Naive thymus-derived CD8-positive, alpha-beta T cell (primary cell): ENCODE data around the gene WDR87. TPM values are rescaled to one million over a fixed set of nuclear protein-coding genes. Genes with fewer than 3 reads are reported as not detected.
"Not testable (repeated sequence)": the region's sequence is repeated elsewhere in the genome, so short reads cannot be mapped to it uniquely, and the experiment has no call there.

Experiments used
- ATAC-seq, 2 donors: fragments of 150-1000 bp; cut with Tn5 transposase in 1 of 2; sonication (Bioruptor Pico), chemical (Tn5 transposase) in 1 of 2; 1 replicate in 1 of 2; 2 replicates in 1 of 2; pipeline ENCODE4 v1.10.0; 2021; ENCODE audit warnings: mild to moderate bottlenecking in 2 of 2, moderate library complexity in 2 of 2
- POLR2A ChIA-PET: fragments of 350-600 bp; sonication (Branson Sonifier 250); formaldehyde crosslinking; loops from one replicate; lab custom pipeline; 2021; ENCODE audit warnings: antibody characterized with exemption; lab: Charles Lee
- DNase-seq, 10 donors: peaks; one replicate each; pipeline versions ENCODE4 v3.0.0 to v3.0.0-alpha.2; 2020 to 2022
- H3K27ac Mint-ChIP-seq, 10 donors: one replicate each; pipeline ENCODE4 v1.8.0; 2020 to 2022; ENCODE audit warnings: mild to moderate bottlenecking in 10 of 10, mixed read lengths in 10 of 10, moderate library complexity in 4 of 10, inconsistent platforms in 1 of 10
- H3K27me3 Mint-ChIP-seq, 5 donors: one replicate each; pipeline ENCODE4 v1.8.0; 2021 to 2022; ENCODE audit warnings: mixed read lengths in 5 of 5
- H3K36me3 Mint-ChIP-seq, 3 donors: one replicate each; pipeline ENCODE4 v1.8.0; 2020 to 2022; ENCODE audit warnings: mixed read lengths in 3 of 3, mild to moderate bottlenecking in 2 of 3, inconsistent platforms in 1 of 3
- H3K4me1 Mint-ChIP-seq, 4 donors: one replicate each; pipeline ENCODE4 v1.8.0; 2021 to 2022; ENCODE audit warnings: mixed read lengths in 4 of 4
- H3K4me3 Mint-ChIP-seq, 10 donors: one replicate each; pipeline ENCODE4 v1.8.0; 2020 to 2022; ENCODE audit warnings: mild to moderate bottlenecking in 10 of 10, mixed read lengths in 10 of 10, moderate library complexity in 6 of 10, inconsistent platforms in 1 of 10
- H3K9me3 Mint-ChIP-seq, 9 donors: one replicate each; pipeline ENCODE4 v1.8.0; 2020 to 2022; ENCODE audit warnings: mixed read lengths in 9 of 9, mild to moderate bottlenecking in 3 of 9, inconsistent platforms in 1 of 9, moderate library complexity in 1 of 9
- polyA plus RNA-seq, 3 donors: library from polyadenylated mRNA; unstranded; fragments of 300-500 nt; fragmentation: Illumina TruSeq; gene quantifications; one replicate each; pipeline ENCODE4 v1.2.3, GENCODE V29; 2021
- total RNA-seq, 8 experiments: library from RNA in 2 of 8; stranded (reverse) in 2 of 8; gene quantifications; one replicate each; pipeline ENCODE4 v1.2.3 and lab custom pipeline; 2021 to 2026

Gene WDR87
- total and polyA plus RNA-seq, 5 experiments from 2014 or later = not detected

GRCh38 chr19:37928527-37929286, 22.3 kb upstream of the WDR87 start:
- ATAC-seq (peak in 1 of 2 donors; percentile 53), DNase-seq (no peak)
- peaks cover 11 to 76% (median 36%) of the 10 kb centered on the region in 4 donors for H3K4me1 Mint-ChIP-seq
- peak overlapping the region in 2 of 10 donors; percentile 30 to 73 for H3K27ac Mint-ChIP-seq
- H3K27me3 Mint-ChIP-seq = no peaks in the 10 kb centered on the region
- H3K36me3 Mint-ChIP-seq = peaks cover under 1 to 17% (median 16%) of the 10 kb centered on the region in 3 donors
- H3K9me3 Mint-ChIP-seq = peaks cover 0 to under 1% (median 0%) of the 10 kb centered on the region in 9 donors
- POLR2A ChIA-PET = no interaction called here
- H3K4me3 Mint-ChIP-seq = peak overlapping the region in 1 of 10 donors; percentile 53

GRCh38 chr19:37926711-37927110, 20.3 kb upstream of the WDR87 start:
- Mint-ChIP-seq H3K4me3 (no peak overlapping the region), H3K4me1 (peaks cover 6 to 67% (median 23%) of the 10 kb centered on the region in 4 donors), H3K9me3 (no peaks in the 10 kb centered on the region), H3K36me3 (peaks cover 0 to 16% (median 16%) of the 10 kb centered on the region in 3 donors), H3K27ac (peak overlapping the region in 1 of 10 donors; percentile 37), H3K27me3 (no peaks in the 10 kb centered on the region)
- POLR2A ChIA-PET = no interaction called here
- DNase-seq = no peak
- ATAC-seq = no peak

GRCh38 chr19:37926255-37926654, 19.9 kb upstream of the WDR87 start:
- POLR2A ChIA-PET = no interaction called here
- Mint-ChIP-seq H3K9me3 (no peaks in the 10 kb centered on the region), H3K27me3 (no peaks in the 10 kb centered on the region), H3K36me3 (peaks cover 0 to 20% (median 16%) of the 10 kb centered on the region in 3 donors), H3K4me3 (no peak overlapping the region), H3K27ac (no peak overlapping the region), H3K4me1 (peaks cover 5 to 70% (median 24%) of the 10 kb centered on the region in 4 donors)
- DNase-seq (no peak), ATAC-seq (no peak)

- POLR2A ChIA-PET = no interaction called here
- DNase-seq (no peak), ATAC-seq (no peak)
- H3K27me3 Mint-ChIP-seq = no peaks in the 10 kb centered on the region
- H3K27ac Mint-ChIP-seq = peak overlapping the region in 1 of 10 donors; percentile 25
- H3K4me3 Mint-ChIP-seq = no peak overlapping the region
- peaks cover 10 to 72% (median 32%) of the 10 kb centered on the region in 4 donors for H3K4me1 Mint-ChIP-seq
- no peaks in the 10 kb centered on the region for H3K9me3 Mint-ChIP-seq
- H3K36me3 Mint-ChIP-seq = peaks cover 0 to 27% (median 14%) of the 10 kb centered on the region in 3 donors
These were observed 18.8 kb upstream of the WDR87 start for GRCh38 chr19:37925212-37925611.

- DNase-seq, H3K4me3 Mint-ChIP-seq, H3K27ac Mint-ChIP-seq, H3K27me3 Mint-ChIP-seq, ATAC-seq, H3K9me3 Mint-ChIP-seq: not testable (repeated sequence)
- peaks cover 10 to 72% (median 34%) of the 10 kb centered on the region in 4 donors for H3K4me1 Mint-ChIP-seq
- peaks cover 0 to 27% (median 14%) of the 10 kb centered on the region in 3 donors for H3K36me3 Mint-ChIP-seq
- POLR2A ChIA-PET = interaction anchor here (0.7 kb wide), 1 partner anchor 233 kb away, joined by 3 read pairs; no protein-coding TSS in a partner anchor
These were observed 18.2 kb upstream of the WDR87 start for GRCh38 chr19:37924573-37924972.

- no peaks in the 10 kb centered on the region for H3K9me3 Mint-ChIP-seq
- ATAC-seq = no peak
- POLR2A ChIA-PET = no interaction called here
- no peaks in the 10 kb centered on the region for H3K27me3 Mint-ChIP-seq
- H3K4me3 Mint-ChIP-seq = peak overlapping the region in 4 of 10 donors; percentile 18 to 58 (median 44)
- DNase-seq = no peak
- peaks cover 17 to 62% (median 35%) of the 10 kb centered on the region in 4 donors for H3K4me1 Mint-ChIP-seq
- peaks cover 0 to 36% (median 19%) of the 10 kb centered on the region in 3 donors for H3K36me3 Mint-ChIP-seq
- peak overlapping the region in 6 of 10 donors; percentile 12 to 85 (median 58) for H3K27ac Mint-ChIP-seq
These were observed 14.4 kb upstream of the WDR87 start for GRCh38 chr19:37920591-37921450.

- no peak for DNase-seq
- H3K27me3 Mint-ChIP-seq = no peaks in the 10 kb centered on the region
- ATAC-seq = no peak
- H3K9me3 Mint-ChIP-seq = no peaks in the 10 kb centered on the region
- POLR2A ChIA-PET = no interaction called here
- H3K4me1 Mint-ChIP-seq = peaks cover 19 to 69% (median 40%) of the 10 kb centered on the region in 4 donors
- peak overlapping the region in 5 of 10 donors; percentile 2 to 57 (median 18) for H3K4me3 Mint-ChIP-seq
- H3K36me3 Mint-ChIP-seq = peaks cover 0 to 10% (median 5%) of the 10 kb centered on the region in 3 donors
- H3K27ac Mint-ChIP-seq = peak overlapping the region in 5 of 10 donors; percentile 3 to 79 (median 48)
These were observed 8.5 kb upstream of the WDR87 start for GRCh38 chr19:37914908-37915307.

- DNase-seq (no peak), ATAC-seq (no peak)
- H3K4me1 Mint-ChIP-seq = peaks cover 22 to 71% (median 52%) of the 10 kb centered on the region in 4 donors
- no peaks in the 10 kb centered on the region for H3K9me3 Mint-ChIP-seq
- no peaks in the 10 kb centered on the region for H3K27me3 Mint-ChIP-seq
- POLR2A ChIA-PET = interaction anchor here (0.7 to 1.1 kb wide), 2 partner anchors 825 to 1210 kb away, joined by 3 to 4 read pairs; no protein-coding TSS in a partner anchor
- peak overlapping the region in 1 of 10 donors; percentile 29 for H3K27ac Mint-ChIP-seq
- peaks cover 0 to 2% (median 0%) of the 10 kb centered on the region in 3 donors for H3K36me3 Mint-ChIP-seq
- H3K4me3 Mint-ChIP-seq = peak overlapping the region in 1 of 10 donors; percentile 36
These were observed 3.3 kb upstream of the WDR87 start for GRCh38 chr19:37909661-37910199.

GRCh38 chr19:37907735-37908455, 1.5 kb upstream of the WDR87 start:
- peaks cover 19 to 58% (median 43%) of the 10 kb centered on the region in 4 donors for H3K4me1 Mint-ChIP-seq
- ATAC-seq (no peak), DNase-seq (no peak)
- no peaks in the 10 kb centered on the region for H3K9me3 Mint-ChIP-seq
- H3K36me3 Mint-ChIP-seq = peaks cover 0 to 2% (median 0%) of the 10 kb centered on the region in 3 donors
- POLR2A ChIA-PET = interaction anchor here (0.6 to 3.7 kb wide), 9 partner anchors 8 to 537 kb away, joined by 3 to 30 read pairs (median 6); partner anchors contain the start of genes CATSPERG, PSMD8, ZNF527 and ZNF540
- H3K27me3 Mint-ChIP-seq = no peaks in the 10 kb centered on the region
- H3K27ac Mint-ChIP-seq = peak overlapping the region in 8 of 10 donors; percentile 1 to 61 (median 20)
- H3K4me3 Mint-ChIP-seq = peak overlapping the region; percentile 69 to 95 (median 82)

- ATAC-seq = peak; percentile 96 to 98
- DNase-seq = peak; percentile 84 to 94 (median 88)
- Mint-ChIP-seq H3K27ac (peak within 1 kb of the TSS; percentile 51 to 97 (median 94)), H3K4me3 (peak within 1 kb of the TSS; percentile 91 to 96 (median 95)), H3K9me3 (no peaks in the 10 kb centered on the region), H3K36me3 (no peaks in the 10 kb centered on the region), H3K4me1 (peaks cover 15 to 51% (median 38%) of the 10 kb centered on the region in 4 donors), H3K27me3 (no peaks in the 10 kb centered on the region)
- POLR2A ChIA-PET = interaction anchor here (0.6 to 3.7 kb wide), 18 partner anchors 9 to 1692 kb away, joined by 3 to 30 read pairs (median 4); partner anchors contain the start of genes CATSPERG, FAM98C, KCNK6 and PSMD8
These were observed 708 bp upstream of the WDR87 start, which contains the start of gene SIPA1L3 for GRCh38 chr19:37906869-37907734. Gene SIPA1L3, plus strand, starts transcription at chr19:37907208. Its CDS starts 174,358 bp downstream, at chr19:38081566.
